SH-SY5Y (cell line): ENCODE results near the gene PRPF18.

Source experiments
- GATA2 ChIP-seq: IDR thresholded peaks from 2 replicates; pipeline ENCODE4 v1.6.1; 2011; ENCODE audit warnings: mild to moderate bottlenecking, low read depth, low read length
- GATA3 ChIP-seq: IDR thresholded peaks from 2 replicates; pipeline ENCODE4 v1.6.1; 2011; ENCODE audit warnings: low read depth, mild to moderate bottlenecking, low read length, moderate library complexity

DNA sequence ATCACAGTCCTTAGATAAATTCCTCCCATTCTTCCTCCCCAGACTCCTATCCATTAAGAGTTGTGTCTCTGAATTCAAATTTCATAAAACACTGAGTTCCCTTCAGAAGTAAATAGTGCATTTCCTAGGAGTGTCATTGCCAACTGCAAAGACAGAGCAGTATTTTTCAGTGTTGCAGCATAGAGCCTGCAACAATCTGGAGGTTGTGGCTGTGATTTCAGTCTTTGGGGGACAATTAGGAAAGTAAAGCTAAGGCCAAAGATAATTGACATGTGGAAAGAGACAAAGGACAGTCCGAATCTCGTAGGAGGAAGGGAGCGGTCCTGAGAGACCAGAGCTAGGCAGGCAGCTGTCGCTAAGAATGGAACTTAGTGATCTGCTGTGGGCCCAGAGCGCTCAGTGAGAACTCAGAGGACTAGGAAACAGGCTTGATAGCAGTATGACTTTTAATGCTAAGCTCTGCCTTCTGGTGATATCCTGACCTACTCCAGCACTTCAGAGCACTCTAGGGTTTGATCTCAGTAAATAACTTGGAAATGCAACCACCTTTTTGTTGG is 46.2 kb downstream of the PRPF18 start:
- TF ChIP-seq GATA3 = no peak
- no peak for TF ChIP-seq GATA2
